ENCODE data around the gene CEP95.
"Not testable (repeated sequence)": the region's sequence is repeated elsewhere in the genome, so short reads cannot be mapped to it uniquely, and the experiment has no call there.

CEP95 gene

GRCh38 chr17:64495300-64495699 lies 11.5 kb upstream of the CEP95 start:
- not testable (repeated sequence) for DNase-seq (ENCODE audit: low read depth in 2 of 2)

DNA sequence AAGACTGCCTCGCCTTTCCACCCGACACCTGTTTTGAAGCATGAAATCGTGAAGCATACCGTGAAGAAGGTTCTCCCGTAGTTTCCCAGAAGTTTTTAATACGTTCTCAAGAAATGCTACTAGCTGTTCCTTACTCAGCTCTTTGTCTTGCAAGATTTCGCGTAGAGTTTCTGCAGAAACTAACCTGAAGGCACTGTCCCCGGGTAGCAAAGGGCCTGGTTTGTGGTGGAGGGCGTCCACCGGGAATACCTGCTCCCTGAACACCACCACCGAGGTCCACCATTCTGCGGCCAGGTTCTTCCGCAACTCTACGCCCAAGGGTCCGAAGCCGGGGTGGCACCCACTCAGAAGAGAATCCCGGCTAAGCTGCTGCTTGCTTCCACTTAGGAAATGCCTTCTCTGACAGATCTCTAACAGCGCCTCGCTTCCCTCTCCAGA lies 10.4 kb upstream of the CEP95 start:
- no peak for DNase-seq (ENCODE audit: low read depth in 2 of 2)

DNA sequence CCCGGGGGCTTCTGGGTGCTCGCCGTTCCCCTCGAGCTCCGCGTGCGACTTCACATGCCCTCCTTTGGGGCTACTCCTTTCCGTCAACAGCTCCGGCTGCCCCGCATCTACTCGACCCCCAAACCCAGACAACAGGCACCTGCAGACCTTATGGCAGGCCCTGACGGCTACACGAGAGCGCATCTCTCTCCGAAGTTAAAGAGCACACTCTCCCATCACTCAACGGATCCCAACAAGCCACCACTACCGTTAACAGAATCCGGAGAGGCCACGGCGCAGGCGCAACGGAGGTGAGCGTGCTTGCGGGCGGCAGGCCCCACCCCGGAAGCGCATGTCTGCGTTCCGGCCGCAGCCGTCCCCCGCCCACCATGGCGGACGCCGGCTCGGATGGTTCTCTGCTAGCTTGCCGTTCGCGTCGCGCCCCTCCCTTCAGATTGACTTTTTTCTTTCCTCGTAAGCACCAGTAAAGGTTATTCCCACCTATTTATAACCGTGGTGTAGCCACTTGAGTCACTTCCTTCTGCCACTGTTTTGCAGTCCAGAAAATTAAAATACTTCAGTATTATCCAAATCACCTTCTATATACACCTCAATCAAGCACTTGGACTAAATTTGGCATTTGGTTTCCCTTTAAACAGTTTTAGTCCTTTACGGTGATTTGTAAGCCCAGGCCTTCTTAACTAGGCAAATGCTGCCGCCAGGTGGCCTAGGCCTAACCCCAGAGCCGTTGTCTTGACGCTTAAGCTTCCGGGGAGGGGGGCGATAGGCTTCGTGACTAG lies 9.8 kb upstream of the CEP95 start, which contains the start of gene POLG2:
POLG2 (minus strand) TSS at position 269 of the 779 bp plus-strand sequence; CDS start at position 183, 86 bp downstream.
- DNase-seq (ENCODE audit: low read depth in 2 of 2) = peak; percentile 93 to 94

- DNase-seq (ENCODE audit: low read depth in 2 of 2) = no peak
Measured at GRCh38 chr17:64497565-64498035, 9.2 kb upstream of the CEP95 start.

- no peak for DNase-seq (ENCODE audit: low read depth in 2 of 2)
Measured at GRCh38 chr17:64498308-64499203, 8.2 kb upstream of the CEP95 start.

- no peak for DNase-seq (ENCODE audit: low read depth in 2 of 2)
Measured at GRCh38 chr17:64499805-64500486, 6.8 kb upstream of the CEP95 start.

GRCh38 chr17:64500487-64500859 lies 6.3 kb upstream of the CEP95 start:
- DNase-seq (ENCODE audit: low read depth in 2 of 2) = no peak

- no peak for DNase-seq (ENCODE audit: low read depth in 2 of 2)
Measured at GRCh38 chr17:64500862-64501765, 5.7 kb upstream of the CEP95 start.

- no peak for DNase-seq (ENCODE audit: low read depth in 2 of 2)
Measured at GRCh38 chr17:64502021-64502420, 4.8 kb upstream of the CEP95 start.

DNA sequence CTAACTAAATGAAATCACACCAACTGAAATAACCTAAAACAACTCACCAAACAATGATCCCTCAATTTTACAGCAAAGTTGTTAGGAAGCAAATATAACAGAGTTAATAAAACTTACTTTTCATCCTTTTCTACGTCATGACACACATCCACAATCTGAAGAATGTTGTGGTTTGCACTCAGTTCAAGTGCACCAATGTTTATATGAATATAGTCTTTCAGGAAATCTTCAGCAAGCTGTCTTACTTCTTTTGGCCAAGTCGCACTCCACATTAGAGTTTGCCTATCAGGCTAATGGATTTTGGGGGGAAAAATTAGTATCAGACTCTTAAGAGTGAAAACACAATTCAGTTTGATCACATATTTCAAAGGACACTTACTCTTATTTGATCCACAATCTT lies 4.0 kb upstream of the CEP95 start:
- DNase-seq (ENCODE audit: low read depth in 2 of 2) = no peak

- DNase-seq (ENCODE audit: low read depth in 2 of 2) = no peak
Measured at GRCh38 chr17:64503341-64503740, 3.4 kb upstream of the CEP95 start.

GRCh38 chr17:64503821-64504768 lies 2.7 kb upstream of the CEP95 start:
- DNase-seq (ENCODE audit: low read depth in 2 of 2) = no peak

DNA sequence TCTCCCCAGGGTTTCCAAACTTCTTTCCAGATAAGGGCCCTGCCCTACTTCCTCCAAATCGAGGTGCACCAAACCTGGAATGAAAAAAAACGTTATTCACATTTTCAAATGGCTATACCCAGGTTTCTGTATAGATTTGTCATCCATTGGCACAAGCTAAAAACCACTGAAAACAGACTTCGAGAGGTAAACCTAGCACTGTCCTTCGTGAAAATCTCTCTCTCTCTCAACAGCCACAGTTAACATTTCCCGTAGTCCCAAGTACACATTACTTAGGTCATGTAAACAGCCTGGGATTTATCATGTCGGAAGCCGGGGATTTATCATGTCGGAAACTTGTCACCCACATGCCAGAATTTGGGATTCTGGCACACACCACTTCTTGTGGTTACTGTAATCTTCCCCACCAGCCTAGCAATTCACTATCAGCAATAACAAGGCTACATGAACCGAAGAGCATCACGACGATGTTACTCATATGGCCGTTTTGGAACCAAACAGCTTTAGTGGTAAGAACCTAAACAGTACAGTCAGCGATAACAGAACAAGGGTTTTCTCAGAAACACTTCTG lies 1.9 kb upstream of the CEP95 start:
- DNase-seq (ENCODE audit: low read depth in 2 of 2) = no peak

GRCh38 chr17:64505340-64506200 lies 1.2 kb upstream of the CEP95 start:
- peak; percentile 77 to 79 for DNase-seq (ENCODE audit: low read depth in 2 of 2)

GRCh38 chr17:64506201-64506575 lies 589 bp upstream of the CEP95 start, which contains the start of gene DDX5:
Gene DDX5 (minus strand): TSS chr17:64506289. CDS start chr17:64506119, 170 bp downstream.
- DNase-seq (ENCODE audit: low read depth in 2 of 2) = peak; percentile 97

DNA sequence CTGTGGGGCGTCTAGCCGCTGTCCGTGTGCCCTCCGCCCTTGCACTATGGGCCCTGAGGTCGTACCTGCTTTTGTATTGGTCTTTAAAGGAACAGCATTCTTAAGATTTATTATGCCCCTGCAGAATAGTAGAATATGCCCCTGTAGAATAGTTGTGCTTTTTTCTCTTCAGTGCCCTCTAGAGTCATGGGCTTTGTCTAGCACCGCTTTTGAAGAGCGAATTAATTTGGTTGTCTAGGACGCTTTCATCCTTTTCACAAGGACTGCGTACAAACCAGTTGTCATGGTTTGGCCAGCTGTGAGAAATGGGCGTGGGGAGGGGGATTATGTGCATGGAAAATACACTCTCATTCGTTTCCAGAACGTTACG lies 621 bp downstream of the CEP95 start:
- DNase-seq (ENCODE audit: low read depth in 2 of 2) = no peak

DNA sequence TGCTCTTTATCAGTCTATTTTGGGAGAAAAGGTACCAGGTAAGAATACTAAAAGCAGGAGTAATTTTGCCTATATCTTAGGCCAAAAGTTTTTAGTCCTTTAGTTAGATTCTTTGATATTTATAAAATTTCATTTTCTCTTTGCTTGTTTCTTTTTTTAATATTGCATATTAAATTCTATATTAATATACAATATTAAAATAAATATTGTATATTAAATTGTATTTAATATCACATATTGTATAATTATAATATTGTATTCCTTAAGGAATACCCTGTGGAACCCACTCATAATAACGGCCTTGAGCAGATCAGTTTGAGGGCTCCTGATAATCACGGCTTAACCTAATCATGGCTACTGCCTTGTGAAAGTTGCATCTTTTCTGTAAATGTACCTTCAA lies 1.9 kb downstream of the CEP95 start:
- DNase-seq (ENCODE audit: low read depth in 2 of 2) = no peak

- DNase-seq (ENCODE audit: low read depth in 2 of 2) = no peak
Measured at GRCh38 chr17:64509179-64509578, 2.4 kb downstream of the CEP95 start.

Data from stimulated activated CD4-positive, alpha-beta T cell treated with anti-CD3 and anti-CD28 coated beads, Interleukin-4, amount 100 ng/mL, for 48 hours (primary cell).